ENCODE measurements around the gene BBS9. TPM values are rescaled to one million over a fixed set of nuclear protein-coding genes. Genes with fewer than 3 reads are reported as not detected.

Gene BBS9
- total RNA-seq, 5 donors from 2014 or later (not counting 1 experiment from before 2014, with no cell fraction given), result 18.5 to 28.8 (median 20.9) TPM

GRCh38 chr7:33395340-33395739 is 266.0 kb downstream of the BBS9 start:
- DNase-seq, result no peak
- Histone ChIP-seq H3K27me3 (replicated peaks in 1 of 2; ENCODE audit: control insufficient read depth in 2 of 2, extremely low read depth in 1 of 2, insufficient read depth in 2 of 2, low read length in 1 of 2) (no peaks in the 10 kb centered on the region), H3K4me1 (ENCODE audit: control insufficient read depth in 1 of 2, extremely low read depth in 1 of 2, insufficient read depth in 2 of 2, low read length in 2 of 2) (no peaks in the 10 kb centered on the region), H3K27ac (ENCODE audit: low read length) (no peak overlapping the region), H3K36me3 (ENCODE audit: control insufficient read depth in 2 of 2, extremely low read depth in 1 of 2, insufficient read depth in 1 of 2, low read length in 1 of 2) (no peaks in the 10 kb centered on the region), H3K9me3 (no peaks in the 10 kb centered on the region), H3K4me3 (ENCODE audit: control insufficient read depth in 1 of 2, extremely low read depth in 1 of 2, low read length in 1 of 2) (no peak overlapping the region)
- ATAC-seq (replicated peaks in 1 of 4), result no peak
- H3K4me1 Mint-ChIP-seq, result peaks cover 4 to 8% (median 7%) of the 10 kb centered on the region in 3 donors
- H3K9me3 Mint-ChIP-seq, result peaks cover 7 to 11% (median 9%) of the 10 kb centered on the region in 3 donors
- H3K4me3 Mint-ChIP-seq, result no peak overlapping the region
- CTCF ChIA-PET, result interaction anchor here in 1 of 2 donors (0.5 kb wide), 1 partner anchor 294 kb away, joined by 3 read pairs; no protein-coding TSS in a partner anchor
- H3K27ac Mint-ChIP-seq, result no peak overlapping the region
- H3K36me3 Mint-ChIP-seq, result peaks cover 49% of the 10 kb centered on the region
- H3K27me3 Mint-ChIP-seq, result no peaks in the 10 kb centered on the region
- POLR2A ChIA-PET, result no interaction called here

- DNase-seq (no peak), ATAC-seq (replicated peaks in 1 of 4) (no peak)
- no peaks in the 10 kb centered on the region for H3K4me1 ChIP-seq (ENCODE audit: control insufficient read depth in 1 of 2, extremely low read depth in 1 of 2, insufficient read depth in 2 of 2, low read length in 2 of 2)
- no peaks in the 10 kb centered on the region for H3K9me3 ChIP-seq
- ChIA-PET CTCF (no interaction called here), POLR2A (no interaction called here)
- H3K27me3 ChIP-seq (replicated peaks in 1 of 2; ENCODE audit: control insufficient read depth in 2 of 2, extremely low read depth in 1 of 2, insufficient read depth in 2 of 2, low read length in 1 of 2), result no peaks in the 10 kb centered on the region
- H3K4me1 Mint-ChIP-seq, result no peaks in the 10 kb centered on the region
- no peaks in the 10 kb centered on the region for H3K27me3 Mint-ChIP-seq
- peaks cover 7 to 19% (median 16%) of the 10 kb centered on the region in 3 donors for H3K9me3 Mint-ChIP-seq
- no peaks in the 10 kb centered on the region for H3K36me3 ChIP-seq (ENCODE audit: control insufficient read depth in 2 of 2, extremely low read depth in 1 of 2, insufficient read depth in 1 of 2, low read length in 1 of 2)
- H3K27ac Mint-ChIP-seq, result no peak overlapping the region
- no peak overlapping the region for H3K27ac ChIP-seq (ENCODE audit: low read length)
- peaks cover 34% of the 10 kb centered on the region for H3K36me3 Mint-ChIP-seq
- 86% methylated on average over 1 of the region's 3 CpGs for WGBS (ENCODE audit: insufficient coverage)
- no peak overlapping the region for H3K4me3 Mint-ChIP-seq
- H3K4me3 ChIP-seq (ENCODE audit: control insufficient read depth in 1 of 2, extremely low read depth in 1 of 2, low read length in 1 of 2), result no peak overlapping the region
Measured at GRCh38 chr7:33399528-33400213, 270.3 kb downstream of the BBS9 start.

- H3K36me3 Mint-ChIP-seq, result peaks cover 35% of the 10 kb centered on the region
- Histone ChIP-seq H3K27me3 (replicated peaks in 1 of 2; ENCODE audit: control insufficient read depth in 2 of 2, extremely low read depth in 1 of 2, insufficient read depth in 2 of 2, low read length in 1 of 2) (no peaks in the 10 kb centered on the region), H3K4me1 (ENCODE audit: control insufficient read depth in 1 of 2, extremely low read depth in 1 of 2, insufficient read depth in 2 of 2, low read length in 2 of 2) (no peaks in the 10 kb centered on the region), H3K9me3 (no peaks in the 10 kb centered on the region), H3K27ac (ENCODE audit: low read length) (no peak overlapping the region), H3K36me3 (ENCODE audit: control insufficient read depth in 2 of 2, extremely low read depth in 1 of 2, insufficient read depth in 1 of 2, low read length in 1 of 2) (no peaks in the 10 kb centered on the region), H3K4me3 (ENCODE audit: control insufficient read depth in 1 of 2, extremely low read depth in 1 of 2, low read length in 1 of 2) (no peak overlapping the region)
- CTCF ChIA-PET, result no interaction called here
- no CpG with 5 or more reads among the region's 1 CpG for WGBS (ENCODE audit: insufficient coverage)
- H3K4me1 Mint-ChIP-seq, result no peaks in the 10 kb centered on the region
- POLR2A ChIA-PET, result no interaction called here
- no peak overlapping the region for H3K27ac Mint-ChIP-seq
- no peak overlapping the region for H3K4me3 Mint-ChIP-seq
- H3K27me3 Mint-ChIP-seq, result no peaks in the 10 kb centered on the region
- DNase-seq (no peak), ATAC-seq (replicated peaks in 1 of 4) (no peak)
- H3K9me3 Mint-ChIP-seq, result peaks cover 7 to 19% (median 16%) of the 10 kb centered on the region in 3 donors
Measured at GRCh38 chr7:33400214-33400538, 270.8 kb downstream of the BBS9 start.

GRCh38 chr7:33410266-33410665 is 280.9 kb downstream of the BBS9 start:
- H3K27me3 Mint-ChIP-seq, result no peaks in the 10 kb centered on the region
- POLR2A ChIA-PET, result no interaction called here
- CTCF ChIA-PET, result interaction anchor here in 1 of 2 donors (1.1 kb wide), 1 partner anchor 72 kb away, joined by 3 read pairs; no protein-coding TSS in a partner anchor
- WGBS (ENCODE audit: insufficient coverage), result no CpG with 5 or more reads among the region's 1 CpG
- Histone ChIP-seq H3K4me3 (ENCODE audit: control insufficient read depth in 1 of 2, extremely low read depth in 1 of 2, low read length in 1 of 2) (no peak overlapping the region), H3K9me3 (no peaks in the 10 kb centered on the region), H3K27ac (ENCODE audit: low read length) (no peak overlapping the region), H3K27me3 (replicated peaks in 1 of 2; ENCODE audit: control insufficient read depth in 2 of 2, extremely low read depth in 1 of 2, insufficient read depth in 2 of 2, low read length in 1 of 2) (no peaks in the 10 kb centered on the region), H3K36me3 (ENCODE audit: control insufficient read depth in 2 of 2, extremely low read depth in 1 of 2, insufficient read depth in 1 of 2, low read length in 1 of 2) (no peaks in the 10 kb centered on the region), H3K4me1 (ENCODE audit: control insufficient read depth in 1 of 2, extremely low read depth in 1 of 2, insufficient read depth in 2 of 2, low read length in 2 of 2) (no peaks in the 10 kb centered on the region)
- no peak overlapping the region for H3K27ac Mint-ChIP-seq
- peaks cover 13 to 23% (median 22%) of the 10 kb centered on the region in 3 donors for H3K9me3 Mint-ChIP-seq
- no peaks in the 10 kb centered on the region for H3K4me1 Mint-ChIP-seq
- peaks cover 41% of the 10 kb centered on the region for H3K36me3 Mint-ChIP-seq
- no peak for DNase-seq
- no peak for ATAC-seq (replicated peaks in 1 of 4)
- H3K4me3 Mint-ChIP-seq, result no peak overlapping the region

DNA sequence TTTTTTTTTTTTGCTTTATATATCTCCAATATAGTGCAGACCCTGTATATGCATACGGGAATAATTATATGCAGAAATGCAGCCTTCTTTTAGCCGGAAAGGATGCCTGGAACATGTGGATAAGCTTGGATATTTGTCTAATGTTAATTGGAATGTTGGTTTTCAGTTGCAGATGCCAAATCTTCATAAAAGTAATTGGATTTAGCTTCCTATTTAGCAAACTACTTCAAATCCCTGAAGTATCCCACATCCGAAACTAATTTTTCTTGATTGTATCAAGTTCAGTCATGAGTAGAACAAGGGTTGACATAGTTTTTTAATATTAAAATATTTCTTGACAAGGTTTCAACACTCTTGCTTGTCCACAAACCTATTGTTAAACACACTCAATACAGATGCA is 281.7 kb downstream of the BBS9 start:
- peaks cover 40% of the 10 kb centered on the region for H3K36me3 Mint-ChIP-seq
- no peak overlapping the region for H3K27ac Mint-ChIP-seq
- Histone ChIP-seq H3K9me3 (no peaks in the 10 kb centered on the region), H3K36me3 (ENCODE audit: control insufficient read depth in 2 of 2, extremely low read depth in 1 of 2, insufficient read depth in 1 of 2, low read length in 1 of 2) (no peaks in the 10 kb centered on the region), H3K27me3 (replicated peaks in 1 of 2; ENCODE audit: control insufficient read depth in 2 of 2, extremely low read depth in 1 of 2, insufficient read depth in 2 of 2, low read length in 1 of 2) (no peaks in the 10 kb centered on the region), H3K4me1 (ENCODE audit: control insufficient read depth in 1 of 2, extremely low read depth in 1 of 2, insufficient read depth in 2 of 2, low read length in 2 of 2) (no peaks in the 10 kb centered on the region), H3K4me3 (ENCODE audit: control insufficient read depth in 1 of 2, extremely low read depth in 1 of 2, low read length in 1 of 2) (no peak overlapping the region), H3K27ac (ENCODE audit: low read length) (no peak overlapping the region)
- CTCF ChIA-PET, result interaction anchor here in 1 of 2 donors (1.1 kb wide), 1 partner anchor 73 kb away, joined by 3 read pairs; no protein-coding TSS in a partner anchor
- no peaks in the 10 kb centered on the region for H3K4me1 Mint-ChIP-seq
- H3K27me3 Mint-ChIP-seq, result no peaks in the 10 kb centered on the region
- H3K9me3 Mint-ChIP-seq, result peaks cover 13 to 23% (median 20%) of the 10 kb centered on the region in 3 donors
- ATAC-seq (replicated peaks in 1 of 4) (no peak), DNase-seq (no peak)
- no peak overlapping the region for H3K4me3 Mint-ChIP-seq
- WGBS (ENCODE audit: insufficient coverage), result no CpG with 5 or more reads among the region's 3 CpGs
- POLR2A ChIA-PET, result no interaction called here

GRCh38 chr7:33412331-33412730 is 283.0 kb downstream of the BBS9 start:
- ChIA-PET POLR2A (no interaction called here), CTCF (no interaction called here)
- H3K4me1 Mint-ChIP-seq, result no peaks in the 10 kb centered on the region
- peaks cover 8 to 16% (median 9%) of the 10 kb centered on the region in 3 donors for H3K9me3 Mint-ChIP-seq
- ATAC-seq (replicated peaks in 1 of 4) (no peak), DNase-seq (no peak)
- no peak overlapping the region for H3K4me3 ChIP-seq (ENCODE audit: control insufficient read depth in 1 of 2, extremely low read depth in 1 of 2, low read length in 1 of 2)
- no peak overlapping the region for H3K27ac Mint-ChIP-seq
- no peak overlapping the region for H3K4me3 Mint-ChIP-seq
- H3K4me1 ChIP-seq (ENCODE audit: control insufficient read depth in 1 of 2, extremely low read depth in 1 of 2, insufficient read depth in 2 of 2, low read length in 2 of 2), result no peaks in the 10 kb centered on the region
- no peaks in the 10 kb centered on the region for H3K27me3 ChIP-seq (replicated peaks in 1 of 2; ENCODE audit: control insufficient read depth in 2 of 2, extremely low read depth in 1 of 2, insufficient read depth in 2 of 2, low read length in 1 of 2)
- no peaks in the 10 kb centered on the region for H3K27me3 Mint-ChIP-seq
- no peak overlapping the region for H3K27ac ChIP-seq (ENCODE audit: low read length)
- H3K36me3 Mint-ChIP-seq, result peaks cover 28% of the 10 kb centered on the region
- no peaks in the 10 kb centered on the region for H3K9me3 ChIP-seq
- no peaks in the 10 kb centered on the region for H3K36me3 ChIP-seq (ENCODE audit: control insufficient read depth in 2 of 2, extremely low read depth in 1 of 2, insufficient read depth in 1 of 2, low read length in 1 of 2)

GRCh38 chr7:33418251-33418701 is 288.9 kb downstream of the BBS9 start:
- Mint-ChIP-seq H3K9me3 (no peaks in the 10 kb centered on the region), H3K4me3 (no peak overlapping the region), H3K36me3 (no peaks in the 10 kb centered on the region), H3K4me1 (no peaks in the 10 kb centered on the region), H3K27me3 (no peaks in the 10 kb centered on the region), H3K27ac (no peak overlapping the region)
- POLR2A ChIA-PET, result no interaction called here
- CTCF ChIA-PET, result no interaction called here
- H3K27ac ChIP-seq (ENCODE audit: low read length), result no peak overlapping the region
- 57% methylated on average over 2 of the region's 6 CpGs for WGBS (ENCODE audit: insufficient coverage)
- no peak overlapping the region for H3K4me3 ChIP-seq (ENCODE audit: control insufficient read depth in 1 of 2, extremely low read depth in 1 of 2, low read length in 1 of 2)
- H3K36me3 ChIP-seq (ENCODE audit: control insufficient read depth in 2 of 2, extremely low read depth in 1 of 2, insufficient read depth in 1 of 2, low read length in 1 of 2), result no peaks in the 10 kb centered on the region
- no peak for DNase-seq
- no peaks in the 10 kb centered on the region for H3K9me3 ChIP-seq
- no peaks in the 10 kb centered on the region for H3K27me3 ChIP-seq (replicated peaks in 1 of 2; ENCODE audit: control insufficient read depth in 2 of 2, extremely low read depth in 1 of 2, insufficient read depth in 2 of 2, low read length in 1 of 2)
- H3K4me1 ChIP-seq (ENCODE audit: control insufficient read depth in 1 of 2, extremely low read depth in 1 of 2, insufficient read depth in 2 of 2, low read length in 2 of 2), result no peaks in the 10 kb centered on the region
- no peak for ATAC-seq (replicated peaks in 1 of 4)

Measured in T-cell (primary cell).